Calu3 (cell line): ENCODE measurements around the gene ADTRP. TPM values are rescaled to one million over a fixed set of nuclear protein-coding genes. Genes with fewer than 3 reads are reported as not detected.

ENCODE experiments used
- BruUV-seq: library from RNA; stranded (reverse); fragments of 400-500 nt; replicated peaks from 2 replicates; lab custom pipeline; 2021; lab: Mats Ljungman, UMichigan
- CTCF ChIA-PET: fragments of 300-600 bp; sonication (Branson Sonifier 250); formaldehyde crosslinking; loops from one replicate; lab custom pipeline; 2022; ENCODE audit warnings: antibody characterized with exemption; lab: Charles Lee
- DNase-seq: peaks from one replicate; pipeline ENCODE4 v3.0.0; 2022
- H3K27ac Mint-ChIP-seq: one replicate; pipeline ENCODE4 v1.8.0; 2022; ENCODE audit warnings: mixed read lengths; ENCODE audit not compliant: unreplicated experiment
- H3K27me3 Mint-ChIP-seq: one replicate; pipeline ENCODE4 v1.8.0; 2022; ENCODE audit warnings: mixed read lengths; ENCODE audit not compliant: unreplicated experiment
- H3K36me3 Mint-ChIP-seq: one replicate; pipeline ENCODE4 v1.8.0; 2022; ENCODE audit warnings: mild to moderate bottlenecking, moderate library complexity, mixed read lengths; ENCODE audit not compliant: insufficient read depth, unreplicated experiment
- H3K4me1 Mint-ChIP-seq: one replicate; pipeline ENCODE4 v1.8.0; 2022; ENCODE audit warnings: mild to moderate bottlenecking, low read depth, mixed read lengths; ENCODE audit not compliant: unreplicated experiment
- H3K4me3 Mint-ChIP-seq: one replicate; pipeline ENCODE4 v1.8.0; 2022; ENCODE audit warnings: mild to moderate bottlenecking, low read depth, moderate library complexity, mixed read lengths; ENCODE audit not compliant: unreplicated experiment
- H3K9me3 Mint-ChIP-seq: one replicate; pipeline ENCODE4 v1.8.0; 2022; ENCODE audit warnings: low read depth, mixed read lengths; ENCODE audit not compliant: unreplicated experiment
- CTCF ChIP-seq: fragments of 200-600 bp; IDR thresholded peaks from one replicate; pipeline ENCODE4 v1.8.0; 2022; ENCODE audit warnings: antibody characterized with exemption; ENCODE audit not compliant: unreplicated experiment
- intact Hi-C: fragments of 100-400 bp; cut with micrococcal nuclease; formaldehyde crosslinking; loops from one replicate; pipeline ENCODE4 v1.10.0; 2022; ENCODE audit not compliant: unreplicated experiment
- total RNA-seq: library from RNA; stranded (reverse); gene quantifications from 2 replicates; pipeline ENCODE4 v1.2.3, GENCODE V29; 2022

Gene ADTRP
- total RNA-seq, 1 experiment from 2014 or later, result 0.54 TPM

GRCh38 chr6:11821781-11822180 is 43.2 kb upstream of the ADTRP start:
- Mint-ChIP-seq H3K9me3 (no peaks in the 10 kb centered on the region), H3K4me3 (no peak overlapping the region), H3K27me3 (no peaks in the 10 kb centered on the region), H3K4me1 (no peaks in the 10 kb centered on the region), H3K27ac (no peak overlapping the region), H3K36me3 (no peaks in the 10 kb centered on the region)
- DNase-seq, result no peak
- CTCF ChIA-PET, result no interaction called here
- intact Hi-C loops, result no loop called here
- BruUV-seq, result no TSS peak
- TF ChIP-seq CTCF, result no peak

GRCh38 chr6:11820821-11821220 is 42.2 kb upstream of the ADTRP start:
- TF ChIP-seq CTCF, result no peak
- no TSS peak for BruUV-seq
- no peak for DNase-seq
- intact Hi-C loops, result no loop called here
- no peak overlapping the region for H3K4me3 Mint-ChIP-seq
- CTCF ChIA-PET, result no interaction called here
- no peaks in the 10 kb centered on the region for H3K27me3 Mint-ChIP-seq
- H3K4me1 Mint-ChIP-seq, result no peaks in the 10 kb centered on the region
- no peaks in the 10 kb centered on the region for H3K36me3 Mint-ChIP-seq
- no peaks in the 10 kb centered on the region for H3K9me3 Mint-ChIP-seq
- H3K27ac Mint-ChIP-seq, result no peak overlapping the region

- Mint-ChIP-seq H3K27ac (no peak overlapping the region), H3K36me3 (no peaks in the 10 kb centered on the region), H3K4me1 (peaks cover 8% of the 10 kb centered on the region), H3K27me3 (no peaks in the 10 kb centered on the region), H3K9me3 (no peaks in the 10 kb centered on the region), H3K4me3 (no peak overlapping the region)
- no peak for TF ChIP-seq CTCF
- no peak for DNase-seq
- CTCF ChIA-PET, result no interaction called here
- intact Hi-C loops, result loop anchor here (10.0 kb wide), 1 partner anchor 115 kb away; no protein-coding TSS in a partner anchor
- BruUV-seq, result no TSS peak
Measured at GRCh38 chr6:11819486-11819885, 40.9 kb upstream of the ADTRP start.

GRCh38 chr6:11815231-11815630 is 36.6 kb upstream of the ADTRP start:
- no peaks in the 10 kb centered on the region for H3K27me3 Mint-ChIP-seq

More at GRCh38 chr6:11815231-11815630, 36.6 kb upstream of the ADTRP start:
- DNase-seq, result no peak
- Mint-ChIP-seq H3K4me3 (no peak overlapping the region), H3K27ac (no peak overlapping the region), H3K4me1 (peaks cover 27% of the 10 kb centered on the region), H3K36me3 (no peaks in the 10 kb centered on the region), H3K9me3 (no peaks in the 10 kb centered on the region)
- CTCF ChIA-PET, result interaction anchor here (0.8 kb wide), 1 partner anchor 113 kb away, joined by 4 read pairs; no protein-coding TSS in a partner anchor
- BruUV-seq, result no TSS peak
- TF ChIP-seq CTCF, result no peak
- intact Hi-C loops, result loop anchor here (10.0 kb wide), 1 partner anchor 110 kb away; no protein-coding TSS in a partner anchor
